HG03103 (cell line): ENCODE data around the gene RASD2.

Experiments used
- ATAC-seq: cut with Tn5 transposase; IDR thresholded peaks from one replicate; pipeline ENCODE4 v1.9.1; 2021; ENCODE audit warnings: low read depth; ENCODE audit not compliant: unreplicated experiment

The RASD2 gene

GRCh38 chr22:35556666-35557065 is 16.0 kb downstream of the RASD2 start:
- no peak for ATAC-seq

- ATAC-seq, result no peak
Observed at GRCh38 chr22:35558031-35558430, 17.4 kb downstream of the RASD2 start.

DNA sequence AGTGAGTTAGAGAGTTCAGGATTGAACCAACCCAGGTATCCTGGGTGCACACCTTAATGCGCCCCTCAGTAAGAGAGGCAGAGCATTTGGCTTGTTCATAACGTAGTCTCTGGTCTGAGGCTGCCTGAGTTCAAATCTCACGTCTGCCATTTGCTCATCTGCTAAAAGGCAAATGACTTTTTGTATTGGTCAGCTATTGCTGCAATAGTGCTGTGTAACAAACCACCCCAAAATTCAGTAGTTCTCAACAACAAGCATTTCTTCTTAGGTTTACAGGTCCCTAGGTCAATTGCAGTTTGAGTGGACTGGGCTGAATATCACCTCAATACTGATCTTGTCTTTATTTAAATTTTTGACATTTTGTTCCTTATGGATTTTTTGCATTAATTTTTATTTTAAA is 18.1 kb downstream of the RASD2 start:
- no peak for ATAC-seq

GRCh38 chr22:35559354-35560005 is 18.8 kb downstream of the RASD2 start:
- no peak for ATAC-seq

GRCh38 chr22:35560366-35560765 is 19.7 kb downstream of the RASD2 start:
- ATAC-seq, result no peak

DNA sequence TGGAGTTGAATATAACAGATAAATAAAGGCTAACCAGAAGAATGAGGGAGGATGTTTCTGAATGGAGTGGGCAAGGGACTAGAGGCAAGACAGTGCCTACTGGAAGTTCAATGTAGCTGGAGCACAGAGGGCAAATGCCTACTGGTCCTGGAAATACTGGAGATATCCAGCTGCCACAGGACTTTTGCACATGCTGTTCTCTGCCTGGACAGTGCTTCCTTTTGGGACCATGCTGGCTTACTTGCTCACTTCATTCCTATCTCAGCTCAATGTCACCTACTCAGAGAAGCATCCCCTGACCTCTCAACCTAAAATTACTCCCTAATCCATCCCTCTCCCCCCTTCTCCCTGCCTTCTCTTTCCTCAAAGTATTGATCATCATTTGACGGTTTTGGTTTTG is 20.2 kb downstream of the RASD2 start:
- no peak for ATAC-seq

DNA sequence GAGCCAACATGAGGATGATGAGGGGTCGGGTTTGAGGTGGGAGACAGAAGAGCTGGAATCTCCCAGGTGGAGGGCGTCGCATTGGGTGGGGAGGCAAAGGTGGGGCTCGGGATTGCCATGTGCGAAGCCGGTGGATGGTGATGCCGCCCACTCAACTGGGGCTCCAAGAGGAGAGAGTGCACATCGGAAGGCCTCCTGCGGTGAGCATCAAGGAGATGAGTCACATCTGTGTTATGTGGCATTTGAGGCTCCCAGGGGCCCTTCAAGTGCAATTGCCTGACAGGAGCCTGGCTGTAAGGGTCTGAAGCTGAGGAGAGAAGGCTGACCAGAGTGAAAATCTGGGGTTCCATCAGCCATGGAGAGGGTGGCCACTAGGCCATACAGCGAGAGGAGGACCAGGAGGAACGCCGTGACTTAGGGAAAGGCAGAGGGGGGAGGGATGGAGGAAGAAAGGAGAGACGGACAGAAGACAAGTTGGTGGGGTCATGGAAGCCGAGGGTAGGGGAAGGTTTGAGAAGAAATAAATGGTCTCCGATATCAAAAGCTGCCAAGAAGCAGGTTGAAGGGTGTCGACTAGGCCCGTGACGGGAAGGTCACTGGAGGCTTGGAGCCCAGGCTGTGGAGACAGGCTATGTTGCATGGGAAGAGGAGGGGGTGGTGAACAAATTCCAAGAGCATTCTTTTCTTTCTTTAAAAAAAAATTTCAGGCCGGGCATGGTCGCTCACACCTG is 21.3 kb downstream of the RASD2 start:
- no peak for ATAC-seq

DNA sequence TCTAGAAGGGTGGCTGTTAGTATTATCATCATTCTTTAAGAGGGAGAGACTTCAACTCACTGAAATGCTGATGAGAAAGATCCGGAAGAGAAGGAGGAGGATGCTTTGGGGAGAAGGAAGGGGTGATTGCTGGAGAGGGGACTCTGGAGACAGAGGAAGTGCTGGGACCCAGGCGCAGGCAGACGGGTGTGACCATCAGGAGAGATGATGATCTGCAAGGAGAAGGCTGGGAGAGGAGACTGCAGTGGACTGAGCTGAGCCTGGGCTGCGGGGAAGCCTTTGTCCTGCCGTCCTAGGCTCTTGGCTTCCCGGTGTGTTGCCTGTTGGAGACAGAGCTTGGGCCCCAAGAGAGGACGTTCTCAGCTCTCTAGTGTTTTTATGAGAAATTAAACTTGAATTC is 22.6 kb downstream of the RASD2 start:
- no peak for ATAC-seq

GRCh38 chr22:35564975-35565867 is 24.6 kb downstream of the RASD2 start:
- ATAC-seq, result no peak

GRCh38 chr22:35567351-35568141 is 26.9 kb downstream of the RASD2 start:
- ATAC-seq, result no peak

DNA sequence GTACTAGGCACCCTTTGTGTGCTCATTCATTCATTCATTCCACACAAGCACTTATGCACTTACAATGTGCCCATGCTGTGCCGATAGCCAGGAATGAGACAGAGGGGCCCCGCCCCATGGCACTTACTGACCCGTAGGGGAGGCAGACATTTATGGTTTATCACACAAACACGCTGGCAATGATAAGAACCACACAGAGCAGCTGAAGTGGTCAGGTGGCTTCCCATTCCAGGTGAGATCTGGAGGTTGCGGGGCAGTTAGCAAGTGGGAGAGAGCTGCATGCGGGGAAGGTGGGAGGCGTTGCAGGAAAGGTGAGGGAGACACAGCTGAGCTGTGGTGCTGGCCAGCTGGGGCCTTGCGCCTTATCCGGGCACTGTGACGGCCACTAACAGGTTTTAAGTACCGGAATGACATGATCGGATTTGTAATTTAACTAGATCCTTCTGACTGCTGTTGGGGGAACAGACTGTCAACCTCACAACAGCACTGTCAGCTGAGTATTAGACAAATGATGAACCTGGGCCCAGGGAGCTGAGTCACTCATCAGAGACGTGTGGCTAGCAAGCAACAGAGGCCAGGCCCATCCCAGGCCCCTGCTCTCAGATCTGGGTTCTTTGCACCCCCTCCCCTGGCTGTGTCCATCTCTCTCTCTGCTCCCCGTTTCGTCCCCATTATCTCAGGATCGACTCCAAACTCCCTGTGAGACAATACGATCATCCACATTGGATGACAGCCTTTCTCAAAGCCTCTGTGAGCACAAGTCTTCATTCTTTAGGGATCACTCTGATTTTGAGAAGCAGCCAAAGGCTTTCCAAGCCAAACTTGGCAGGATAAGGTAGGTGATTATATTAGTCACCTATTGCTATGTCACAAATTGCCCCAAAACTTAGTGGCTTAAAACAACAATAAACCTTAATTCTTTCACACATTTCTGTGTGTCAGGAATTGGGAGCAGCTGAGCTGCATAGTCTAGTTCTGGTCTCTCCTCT is 28.4 kb downstream of the RASD2 start:
- ATAC-seq, result no peak

GRCh38 chr22:35569916-35570315 is 29.3 kb downstream of the RASD2 start:
- ATAC-seq, result no peak

- no peak for ATAC-seq
Observed at GRCh38 chr22:35570686-35571194, 30.1 kb downstream of the RASD2 start.

- ATAC-seq, result no peak
Observed at GRCh38 chr22:35572556-35572955, 31.9 kb downstream of the RASD2 start.

DNA sequence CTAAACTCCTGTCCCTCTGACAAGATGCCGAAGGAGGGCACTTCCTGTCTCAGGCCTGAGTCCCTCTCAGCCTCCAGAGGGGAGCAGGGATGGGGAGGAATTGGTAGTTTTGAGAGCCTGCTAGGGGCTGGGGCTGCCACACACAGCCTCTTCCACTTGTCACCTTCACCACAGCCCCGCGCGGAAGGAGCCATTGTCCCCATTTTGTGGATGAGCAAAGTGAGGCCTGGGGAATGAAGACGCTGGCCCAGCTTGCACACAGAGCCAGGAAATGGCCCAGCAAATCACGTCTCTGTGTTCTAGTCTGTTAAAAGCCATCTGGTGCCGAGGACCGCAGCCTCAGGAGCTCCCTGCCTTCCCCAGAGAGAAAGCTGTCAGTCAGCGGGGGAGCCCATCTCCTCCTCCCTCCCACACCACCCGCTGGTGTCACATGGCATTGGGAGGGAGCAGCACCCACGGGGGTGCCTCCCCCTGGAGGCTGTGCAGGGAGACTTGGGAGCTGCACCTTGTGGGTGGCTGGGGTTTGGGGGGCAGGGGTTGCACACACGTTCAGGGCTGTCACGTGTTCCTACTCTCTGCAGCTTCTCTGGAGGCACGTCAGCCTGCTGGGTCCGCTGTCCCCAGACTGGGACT is 34.6 kb downstream of the RASD2 start:
- ATAC-seq, result no peak

- no peak for ATAC-seq
Observed at GRCh38 chr22:35576671-35577070, 36.0 kb downstream of the RASD2 start.

DNA sequence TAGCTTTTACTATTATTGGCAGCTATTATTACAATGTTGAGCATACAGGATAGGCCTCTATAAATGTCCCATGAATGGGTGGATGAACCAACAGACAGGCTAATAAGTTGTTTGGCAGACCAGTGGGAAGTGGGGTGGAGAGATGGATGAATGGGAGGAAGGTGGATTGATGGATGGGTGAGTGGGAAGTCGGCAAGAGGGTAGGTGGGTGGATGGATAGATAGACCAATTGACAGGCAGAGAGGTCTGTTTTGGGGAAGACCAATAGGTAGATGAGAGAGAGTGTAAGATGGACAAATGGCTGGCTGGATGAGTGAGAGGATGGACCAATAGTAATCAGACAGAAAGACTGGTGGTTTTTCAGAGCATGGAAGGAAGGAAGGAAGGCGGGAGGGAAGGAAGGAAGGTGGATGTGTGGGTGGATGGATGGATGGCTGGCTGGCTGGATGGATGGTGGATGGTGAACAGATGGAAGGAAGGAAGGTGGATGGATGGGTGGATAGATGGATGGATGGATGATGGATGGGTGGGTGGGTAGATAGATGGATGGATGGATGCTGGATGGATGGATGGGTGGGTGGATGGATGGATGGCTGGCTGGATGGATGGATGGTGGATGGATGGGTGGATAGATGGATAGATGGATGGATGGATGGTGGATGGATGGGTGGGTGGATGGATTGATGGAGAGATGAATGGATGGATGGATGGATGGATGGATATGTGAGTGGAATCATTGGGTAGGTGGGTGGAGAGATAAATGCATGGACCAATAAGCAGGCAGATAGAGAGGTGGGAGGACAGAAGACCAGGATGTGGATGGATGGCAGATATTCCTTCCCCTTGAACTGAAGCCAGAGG is 37.4 kb downstream of the RASD2 start:
- ATAC-seq, result no peak
